Dendritic cell treated with granulocyte-macrophage colony-stimulating factor and Interleukin-4, amounts not matched to agents 40 ng/mL and 50 ng/mL, for 4 days (primary cell): ENCODE data around the gene RPL12.
"Not testable (repeated sequence)": the region's sequence is repeated elsewhere in the genome, so short reads cannot be mapped to it uniquely, and the experiment has no call there.

Experiments used
- H3K27ac Mint-ChIP-seq: one replicate; pipeline ENCODE4 v1.8.0; 2022; ENCODE audit warnings: mild to moderate bottlenecking, mixed read lengths
- H3K27me3 Mint-ChIP-seq: one replicate; pipeline ENCODE4 v1.8.0; 2022; ENCODE audit warnings: mild to moderate bottlenecking, mixed read lengths
- H3K36me3 Mint-ChIP-seq: one replicate; pipeline ENCODE4 v1.8.0; 2022; ENCODE audit warnings: low read depth, mixed read lengths
- H3K4me1 Mint-ChIP-seq: one replicate; pipeline ENCODE4 v1.8.0; 2022; ENCODE audit warnings: low read depth, mixed read lengths
- H3K4me3 Mint-ChIP-seq: one replicate; pipeline ENCODE4 v1.8.0; 2022; ENCODE audit warnings: mild to moderate bottlenecking, moderate library complexity, mixed read lengths
- H3K9me3 Mint-ChIP-seq: one replicate; pipeline ENCODE4 v1.8.0; 2022; ENCODE audit warnings: mixed read lengths
- intact Hi-C: fragments of 100-400 bp; cut with micrococcal nuclease; formaldehyde crosslinking; loops from one replicate; pipeline ENCODE4 v1.15.0; 2022

Gene RPL12

GRCh38 chr9:127488946-127489345 is 37.7 kb upstream of the RPL12 start:
- no peaks in the 10 kb centered on the region for H3K27me3 Mint-ChIP-seq
- no peaks in the 10 kb centered on the region for H3K4me1 Mint-ChIP-seq
- H3K4me3 Mint-ChIP-seq, result no peak overlapping the region
- no peaks in the 10 kb centered on the region for H3K9me3 Mint-ChIP-seq
- H3K36me3 Mint-ChIP-seq, result peaks cover 98% of the 10 kb centered on the region
- intact Hi-C loops, result no loop called here
- H3K27ac Mint-ChIP-seq, result no peak overlapping the region

GRCh38 chr9:127485995-127486394 is 34.8 kb upstream of the RPL12 start:
- no peak overlapping the region for H3K4me3 Mint-ChIP-seq
- H3K4me1 Mint-ChIP-seq, result no peaks in the 10 kb centered on the region
- no peaks in the 10 kb centered on the region for H3K9me3 Mint-ChIP-seq
- H3K27me3 Mint-ChIP-seq, result no peaks in the 10 kb centered on the region
- H3K36me3 Mint-ChIP-seq, result peaks cover 94% of the 10 kb centered on the region
- intact Hi-C loops, result no loop called here
- no peak overlapping the region for H3K27ac Mint-ChIP-seq

GRCh38 chr9:127482662-127483061 is 31.5 kb upstream of the RPL12 start:
- Mint-ChIP-seq H3K9me3 (no peaks in the 10 kb centered on the region), H3K4me3 (no peak overlapping the region), H3K27ac (no peak overlapping the region), H3K27me3 (no peaks in the 10 kb centered on the region), H3K4me1 (no peaks in the 10 kb centered on the region), H3K36me3 (peaks cover 94% of the 10 kb centered on the region)
- intact Hi-C loops, result no loop called here

GRCh38 chr9:127479507-127480081 is 28.4 kb upstream of the RPL12 start:
- no peaks in the 10 kb centered on the region for H3K9me3 Mint-ChIP-seq
- H3K36me3 Mint-ChIP-seq, result peaks cover 88% of the 10 kb centered on the region
- intact Hi-C loops, result no loop called here
- no peak overlapping the region for H3K27ac Mint-ChIP-seq
- no peak overlapping the region for H3K4me3 Mint-ChIP-seq
- H3K4me1 Mint-ChIP-seq, result no peaks in the 10 kb centered on the region
- H3K27me3 Mint-ChIP-seq, result no peaks in the 10 kb centered on the region

- Mint-ChIP-seq H3K9me3 (no peaks in the 10 kb centered on the region), H3K4me3 (no peak overlapping the region), H3K27ac (no peak overlapping the region), H3K36me3 (peaks cover 71% of the 10 kb centered on the region), H3K27me3 (no peaks in the 10 kb centered on the region), H3K4me1 (no peaks in the 10 kb centered on the region)
- intact Hi-C loops, result no loop called here
These were observed 23.4 kb upstream of the RPL12 start for GRCh38 chr9:127474592-127474991.

GRCh38 chr9:127473932-127474331 is 22.7 kb upstream of the RPL12 start:
- H3K36me3 Mint-ChIP-seq, result peaks cover 71% of the 10 kb centered on the region

GRCh38 chr9:127473501-127473900 is 22.3 kb upstream of the RPL12 start:
- Mint-ChIP-seq H3K9me3 (no peaks in the 10 kb centered on the region), H3K27ac (no peak overlapping the region), H3K4me1 (no peaks in the 10 kb centered on the region), H3K4me3 (no peak overlapping the region), H3K27me3 (no peaks in the 10 kb centered on the region), H3K36me3 (peaks cover 69% of the 10 kb centered on the region)
- intact Hi-C loops, result no loop called here

More at GRCh38 chr9:127473932-127474331, 22.7 kb upstream of the RPL12 start:
- no peak overlapping the region for H3K27ac Mint-ChIP-seq
- intact Hi-C loops, result no loop called here
- no peaks in the 10 kb centered on the region for H3K27me3 Mint-ChIP-seq
- H3K4me1 Mint-ChIP-seq, result no peaks in the 10 kb centered on the region
- H3K4me3 Mint-ChIP-seq, result no peak overlapping the region
- no peaks in the 10 kb centered on the region for H3K9me3 Mint-ChIP-seq

GRCh38 chr9:127470662-127471061 is 19.5 kb upstream of the RPL12 start:
- no peaks in the 10 kb centered on the region for H3K27me3 Mint-ChIP-seq
- no peaks in the 10 kb centered on the region for H3K4me1 Mint-ChIP-seq
- H3K36me3 Mint-ChIP-seq, result peaks cover 72% of the 10 kb centered on the region
- H3K9me3 Mint-ChIP-seq, result no peaks in the 10 kb centered on the region
- H3K27ac Mint-ChIP-seq, result no peak overlapping the region
- intact Hi-C loops, result no loop called here
- H3K4me3 Mint-ChIP-seq, result no peak overlapping the region

GRCh38 chr9:127467621-127468020 is 16.4 kb upstream of the RPL12 start:
- Mint-ChIP-seq H3K36me3 (peaks cover 73% of the 10 kb centered on the region), H3K27ac (no peak overlapping the region)

GRCh38 chr9:127466407-127466917 is 15.3 kb upstream of the RPL12 start:
- intact Hi-C loops, H3K27me3 Mint-ChIP-seq, H3K9me3 Mint-ChIP-seq, H3K4me1 Mint-ChIP-seq, H3K4me3 Mint-ChIP-seq: not testable (repeated sequence)
- Mint-ChIP-seq H3K27ac (peak overlapping the region; percentile 37), H3K36me3 (peaks cover 83% of the 10 kb centered on the region)

More at GRCh38 chr9:127467621-127468020, 16.4 kb upstream of the RPL12 start:
- H3K4me1 Mint-ChIP-seq, result peaks cover 8% of the 10 kb centered on the region
- intact Hi-C loops, result no loop called here
- H3K9me3 Mint-ChIP-seq, result no peaks in the 10 kb centered on the region
- no peaks in the 10 kb centered on the region for H3K27me3 Mint-ChIP-seq
- H3K4me3 Mint-ChIP-seq, result no peak overlapping the region

GRCh38 chr9:127463911-127464310 is 12.7 kb upstream of the RPL12 start:
- intact Hi-C loops, result no loop called here

GRCh38 chr9:127463382-127463781 is 12.2 kb upstream of the RPL12 start:
- Mint-ChIP-seq H3K36me3 (peaks cover 96% of the 10 kb centered on the region), H3K9me3 (no peaks in the 10 kb centered on the region), H3K27ac (no peak overlapping the region), H3K4me3 (no peak overlapping the region), H3K4me1 (peaks cover 8% of the 10 kb centered on the region), H3K27me3 (no peaks in the 10 kb centered on the region)
- intact Hi-C loops, result no loop called here

More at GRCh38 chr9:127463911-127464310, 12.7 kb upstream of the RPL12 start:
- H3K27ac Mint-ChIP-seq, result no peak overlapping the region
- H3K4me1 Mint-ChIP-seq, result peaks cover 8% of the 10 kb centered on the region
- peaks cover 93% of the 10 kb centered on the region for H3K36me3 Mint-ChIP-seq
- no peaks in the 10 kb centered on the region for H3K27me3 Mint-ChIP-seq
- H3K9me3 Mint-ChIP-seq, result no peaks in the 10 kb centered on the region
- H3K4me3 Mint-ChIP-seq, result no peak overlapping the region

- Mint-ChIP-seq H3K27ac (no peak overlapping the region), H3K9me3 (no peaks in the 10 kb centered on the region), H3K4me1 (peaks cover 39% of the 10 kb centered on the region), H3K36me3 (peaks cover 94% of the 10 kb centered on the region), H3K4me3 (no peak overlapping the region), H3K27me3 (no peaks in the 10 kb centered on the region)
- intact Hi-C loops, result no loop called here
These were observed 7.7 kb upstream of the RPL12 start for GRCh38 chr9:127458921-127459320.

GRCh38 chr9:127457191-127457878 is 6.1 kb upstream of the RPL12 start:
- Mint-ChIP-seq H3K9me3 (no peaks in the 10 kb centered on the region), H3K27me3 (no peaks in the 10 kb centered on the region), H3K36me3 (peaks cover 86% of the 10 kb centered on the region), H3K4me3 (no peak overlapping the region), H3K4me1 (peaks cover 44% of the 10 kb centered on the region), H3K27ac (no peak overlapping the region)
- intact Hi-C loops, result no loop called here
